ENCODE data around the gene LPAR2. TPM values are rescaled to one million over a fixed set of nuclear protein-coding genes. Genes with fewer than 3 reads are reported as not detected.

Gene LPAR2
- polyA plus RNA-seq, 1 donor from 2014 or later = 77.1 TPM

DNA sequence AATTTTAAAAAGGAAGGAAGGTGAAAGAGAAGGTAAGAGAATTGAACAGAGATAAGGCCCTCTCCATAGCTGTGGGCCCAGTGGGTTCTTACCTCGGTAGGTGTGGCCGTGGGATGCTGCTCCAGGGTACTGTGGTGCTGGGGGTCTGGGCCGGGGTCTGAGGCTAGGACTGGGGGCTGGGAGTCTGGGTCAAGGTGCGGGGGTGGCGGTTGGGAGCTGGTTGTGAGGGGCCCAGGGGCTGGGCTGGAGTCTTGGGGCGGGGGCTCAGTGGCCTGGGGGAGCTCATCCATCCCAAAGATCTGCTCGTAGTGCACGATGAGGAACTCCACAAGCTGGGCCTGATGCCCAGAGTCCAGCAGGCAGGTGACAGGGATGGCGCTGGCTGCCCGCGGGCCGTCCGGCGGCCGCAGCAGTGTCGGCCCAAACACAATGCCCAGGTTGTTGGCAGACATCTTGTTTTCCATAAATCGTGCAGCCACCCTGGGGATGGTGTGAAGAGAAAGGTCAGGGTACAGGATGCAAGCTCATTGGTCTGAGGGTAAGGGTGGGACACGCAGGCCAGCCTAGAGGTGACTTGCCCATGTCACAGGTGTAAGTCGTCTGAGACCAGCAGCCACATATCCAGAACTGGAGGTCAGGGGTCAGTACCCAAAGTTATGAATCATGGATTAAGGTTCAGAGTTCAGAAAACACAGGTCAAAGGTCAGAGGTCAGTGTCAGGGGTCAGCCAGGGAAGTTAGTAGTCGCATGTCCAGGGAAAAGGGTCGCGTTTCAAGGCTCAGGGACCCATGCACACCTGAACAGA is 5.9 kb upstream of the LPAR2 start:
- Histone ChIP-seq H3K27ac (ENCODE audit: low read length) (no peak overlapping the region), H3K9me2 (ENCODE audit: insufficient read depth, low read length) (no peaks in the 10 kb centered on the region), H3F3A (ENCODE audit: insufficient read depth, low read length, poor library complexity, severe bottlenecking) (no peaks in the 10 kb centered on the region), H3K4me2 (ENCODE audit: low read length) (no peak overlapping the region), H3K36me3 (ENCODE audit: insufficient read depth, low read length) (no peaks in the 10 kb centered on the region), H3K27me3 (ENCODE audit: insufficient read depth, low read depth, low read length) (no peaks in the 10 kb centered on the region), H2AFZ (ENCODE audit: low read depth, low read length) (no peak overlapping the region), H3K9me3 (ENCODE audit: low read length) (no peaks in the 10 kb centered on the region), H3K9ac (ENCODE audit: low read length) (no peak overlapping the region), H4K20me1 (ENCODE audit: insufficient read depth) (no peaks in the 10 kb centered on the region), H3K79me2 (replicated peaks; ENCODE audit: insufficient read depth, low read length) (no peaks in the 10 kb centered on the region), H3K4me3 (ENCODE audit: low read length) (no peak overlapping the region)
- TF ChIP-seq MXI1 (conservative IDR thresholded peaks at IDR 0.05; ENCODE audit: poor library complexity, severe bottlenecking) (no peak), EP300 (conservative IDR thresholded peaks at IDR 0.05; ENCODE audit: poor library complexity, severe bottlenecking) (no peak), SMC3 (conservative IDR thresholded peaks at IDR 0.05; ENCODE audit: poor library complexity) (no peak), POLR2AphosphoS5 (IDR thresholded peaks at IDR 0.05) (no peak), RAD21 (conservative IDR thresholded peaks at IDR 0.05) (no peak), TAF1 (IDR thresholded peaks at IDR 0.05; ENCODE audit: low read depth) (no peak), EZH2 (IDR thresholded peaks at IDR 0.05; ENCODE audit: borderline replicate concordance, insufficient read depth, low read length, poor library complexity, severe bottlenecking) (no peak)
- TF ChIP-seq, protein P1, sequence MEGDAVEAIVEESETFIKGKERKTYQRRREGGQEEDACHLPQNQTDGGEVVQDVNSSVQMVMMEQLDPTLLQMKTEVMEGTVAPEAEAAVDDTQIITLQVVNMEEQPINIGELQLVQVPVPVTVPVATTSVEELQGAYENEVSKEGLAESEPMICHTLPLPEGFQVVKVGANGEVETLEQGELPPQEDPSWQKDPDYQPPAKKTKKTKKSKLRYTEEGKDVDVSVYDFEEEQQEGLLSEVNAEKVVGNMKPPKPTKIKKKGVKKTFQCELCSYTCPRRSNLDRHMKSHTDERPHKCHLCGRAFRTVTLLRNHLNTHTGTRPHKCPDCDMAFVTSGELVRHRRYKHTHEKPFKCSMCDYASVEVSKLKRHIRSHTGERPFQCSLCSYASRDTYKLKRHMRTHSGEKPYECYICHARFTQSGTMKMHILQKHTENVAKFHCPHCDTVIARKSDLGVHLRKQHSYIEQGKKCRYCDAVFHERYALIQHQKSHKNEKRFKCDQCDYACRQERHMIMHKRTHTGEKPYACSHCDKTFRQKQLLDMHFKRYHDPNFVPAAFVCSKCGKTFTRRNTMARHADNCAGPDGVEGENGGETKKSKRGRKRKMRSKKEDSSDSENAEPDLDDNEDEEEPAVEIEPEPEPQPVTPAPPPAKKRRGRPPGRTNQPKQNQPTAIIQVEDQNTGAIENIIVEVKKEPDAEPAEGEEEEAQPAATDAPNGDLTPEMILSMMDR (IDR thresholded peaks at IDR 0.05; ENCODE audit: poor library complexity, severe bottlenecking) = no peak
- TF ChIP-seq, protein P2, sequence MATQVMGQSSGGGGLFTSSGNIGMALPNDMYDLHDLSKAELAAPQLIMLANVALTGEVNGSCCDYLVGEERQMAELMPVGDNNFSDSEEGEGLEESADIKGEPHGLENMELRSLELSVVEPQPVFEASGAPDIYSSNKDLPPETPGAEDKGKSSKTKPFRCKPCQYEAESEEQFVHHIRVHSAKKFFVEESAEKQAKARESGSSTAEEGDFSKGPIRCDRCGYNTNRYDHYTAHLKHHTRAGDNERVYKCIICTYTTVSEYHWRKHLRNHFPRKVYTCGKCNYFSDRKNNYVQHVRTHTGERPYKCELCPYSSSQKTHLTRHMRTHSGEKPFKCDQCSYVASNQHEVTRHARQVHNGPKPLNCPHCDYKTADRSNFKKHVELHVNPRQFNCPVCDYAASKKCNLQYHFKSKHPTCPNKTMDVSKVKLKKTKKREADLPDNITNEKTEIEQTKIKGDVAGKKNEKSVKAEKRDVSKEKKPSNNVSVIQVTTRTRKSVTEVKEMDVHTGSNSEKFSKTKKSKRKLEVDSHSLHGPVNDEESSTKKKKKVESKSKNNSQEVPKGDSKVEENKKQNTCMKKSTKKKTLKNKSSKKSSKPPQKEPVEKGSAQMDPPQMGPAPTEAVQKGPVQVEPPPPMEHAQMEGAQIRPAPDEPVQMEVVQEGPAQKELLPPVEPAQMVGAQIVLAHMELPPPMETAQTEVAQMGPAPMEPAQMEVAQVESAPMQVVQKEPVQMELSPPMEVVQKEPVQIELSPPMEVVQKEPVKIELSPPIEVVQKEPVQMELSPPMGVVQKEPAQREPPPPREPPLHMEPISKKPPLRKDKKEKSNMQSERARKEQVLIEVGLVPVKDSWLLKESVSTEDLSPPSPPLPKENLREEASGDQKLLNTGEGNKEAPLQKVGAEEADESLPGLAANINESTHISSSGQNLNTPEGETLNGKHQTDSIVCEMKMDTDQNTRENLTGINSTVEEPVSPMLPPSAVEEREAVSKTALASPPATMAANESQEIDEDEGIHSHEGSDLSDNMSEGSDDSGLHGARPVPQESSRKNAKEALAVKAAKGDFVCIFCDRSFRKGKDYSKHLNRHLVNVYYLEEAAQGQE (IDR thresholded peaks at IDR 0.05; ENCODE audit: borderline replicate concordance) = no peak

DNA sequence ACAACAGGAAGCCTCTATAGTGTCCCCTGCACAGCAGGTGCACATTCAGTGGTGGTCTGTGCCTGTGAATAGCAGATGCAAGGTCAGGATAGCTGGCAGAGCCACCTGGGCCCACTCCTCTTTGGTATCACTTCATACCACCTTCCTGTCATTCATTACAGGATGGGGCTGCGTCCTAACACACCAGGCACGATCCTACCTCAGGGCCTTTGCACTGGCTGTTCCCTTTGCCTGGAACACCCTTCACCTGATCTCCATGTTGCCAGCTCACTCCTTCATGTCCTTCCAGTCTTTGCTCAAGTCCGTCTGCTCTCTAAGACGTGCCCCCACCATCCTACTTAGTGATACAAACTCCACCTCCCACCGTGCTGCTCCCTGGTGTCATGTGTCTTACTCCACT is 4.6 kb upstream of the LPAR2 start:
- Histone ChIP-seq H3K79me2 (replicated peaks; ENCODE audit: insufficient read depth, low read length) (no peaks in the 10 kb centered on the region), H3K27me3 (ENCODE audit: insufficient read depth, low read depth, low read length) (no peaks in the 10 kb centered on the region), H2AFZ (ENCODE audit: low read depth, low read length) (no peak overlapping the region), H3K9ac (ENCODE audit: low read length) (no peak overlapping the region), H3K4me2 (ENCODE audit: low read length) (no peak overlapping the region), H4K20me1 (ENCODE audit: insufficient read depth) (no peaks in the 10 kb centered on the region), H3K4me3 (ENCODE audit: low read length) (no peak overlapping the region), H3F3A (ENCODE audit: insufficient read depth, low read length, poor library complexity, severe bottlenecking) (no peaks in the 10 kb centered on the region), H3K36me3 (ENCODE audit: insufficient read depth, low read length) (no peaks in the 10 kb centered on the region), H3K9me2 (ENCODE audit: insufficient read depth, low read length) (no peaks in the 10 kb centered on the region), H3K9me3 (ENCODE audit: low read length) (no peaks in the 10 kb centered on the region), H3K27ac (ENCODE audit: low read length) (no peak overlapping the region)
- TF ChIP-seq, protein P1 (IDR thresholded peaks at IDR 0.05; ENCODE audit: poor library complexity, severe bottlenecking) = no peak
- no peak for TF ChIP-seq TAF1 (IDR thresholded peaks at IDR 0.05; ENCODE audit: low read depth)
